HepG2 (cell line): ENCODE results near the gene MRPL48. TPM values are rescaled to one million over a fixed set of nuclear protein-coding genes. Genes with fewer than 3 reads are reported as not detected.

Experiments used
- ADNP ChIP-seq: sonication (generic); formaldehyde crosslinking; IDR thresholded peaks from 2 replicates; pipeline ENCODE4 v1.4.0; 2020; ENCODE audit warnings: missing genetic modification reagents
- ELF1 ChIP-seq: sonication (generic); formaldehyde crosslinking; IDR thresholded peaks from 2 replicates; pipeline ENCODE4 v1.4.0; 2020; ENCODE audit warnings: missing genetic modification reagents
- ERF ChIP-seq: IDR thresholded peaks from 2 replicates; pipeline ENCODE4 v1.6.1; 2018; ENCODE audit warnings: missing biosample characterization, missing genetic modification reagents
- HIVEP1 ChIP-seq: sonication (generic); formaldehyde crosslinking; IDR thresholded peaks from 2 replicates; pipeline ENCODE4 v1.4.0; 2020; ENCODE audit warnings: mild to moderate bottlenecking, missing genetic modification reagents
- ISL2 ChIP-seq: sonication (generic); formaldehyde crosslinking; IDR thresholded peaks from 2 replicates; pipeline ENCODE4 v1.5.0; 2020; ENCODE audit warnings: missing genetic modification reagents
- KLF12 ChIP-seq: sonication (generic); formaldehyde crosslinking; IDR thresholded peaks from 2 replicates; pipeline ENCODE4 v1.4.0; 2020; ENCODE audit warnings: missing genetic modification reagents, borderline replicate concordance
- NFE2L1 ChIP-seq: sonication (generic); formaldehyde crosslinking; IDR thresholded peaks from 2 replicates; pipeline ENCODE4 v1.4.0; 2020; ENCODE audit warnings: missing genetic modification reagents, mild to moderate bottlenecking, borderline replicate concordance
- POLR2AphosphoS2 ChIP-seq: IDR thresholded peaks from 2 replicates; pipeline ENCODE4 v1.6.1; 2011; ENCODE audit warnings: low read depth, low read length, improper control_type of control experiment
- POLR2AphosphoS5 ChIP-seq: IDR thresholded peaks from 2 replicates; pipeline ENCODE4 v1.6.1; 2012; ENCODE audit warnings: low read depth, low read length
- PRPF4 ChIP-seq: fragments of 200-400 bp; formaldehyde crosslinking; IDR thresholded peaks from 2 replicates; pipeline ENCODE4 v1.6.1; 2016; ENCODE audit warnings: low read length, low read depth; ENCODE audit not compliant: poor library complexity, severe bottlenecking
- RARA ChIP-seq: IDR thresholded peaks from 2 replicates; pipeline ENCODE4 v1.6.1; 2016; ENCODE audit warnings: missing genetic modification reagents, missing compliant biosample characterization
- ZBTB25 ChIP-seq: IDR thresholded peaks from 2 replicates; pipeline ENCODE4 v1.6.1; 2018; ENCODE audit warnings: missing genetic modification reagents
- ZNF441 ChIP-seq: sonication (generic); formaldehyde crosslinking; IDR thresholded peaks from 2 replicates; pipeline ENCODE4 v1.7.0; 2021; ENCODE audit warnings: missing genetic modification reagents, borderline replicate concordance
- ZNF619 ChIP-seq: sonication (generic); formaldehyde crosslinking; IDR thresholded peaks from 2 replicates; pipeline ENCODE4 v1.4.0; 2020; ENCODE audit warnings: mild to moderate bottlenecking, missing genetic modification reagents
- ZNF672 ChIP-seq: sonication (generic); formaldehyde crosslinking; IDR thresholded peaks from 2 replicates; pipeline ENCODE4 v1.8.1; 2022; ENCODE audit warnings: missing genetic modification reagents
- polyA plus RNA-seq, 8 experiments: library from polyadenylated mRNA; depleted of rRNA in 3 of 8; stranded (reverse) in 7 of 8; unstranded in 1 of 8; fragments of >200 nt; fragmentation: Illumina TruSeq in 4 of 8; extraction: Trizol in 4 of 8; gene quantifications; 2 replicates each; pipeline versions ENCODE4 v1.2.1 to v1.2.3, GENCODE V29; 2011 to 2016; ENCODE audit warnings: low read depth in 4 of 8, missing spikeins in 1 of 8, mixed read lengths in 1 of 8; ENCODE audit not compliant: insufficient read depth in 1 of 8
- total RNA-seq, 5 experiments: library from RNA; depleted of rRNA; stranded (reverse); fragments of >200 nt; fragmentation: Illumina TruSeq; extraction: Trizol; gene quantifications; 2 replicates each; pipeline ENCODE4 v1.2.3, GENCODE V29; 2016; ENCODE audit warnings: low read depth in 1 of 5
- TF ChIP-seq, protein P1 (sequence below): sonication (generic); formaldehyde crosslinking; IDR thresholded peaks from 2 replicates; pipeline ENCODE4 v1.4.0; 2020; ENCODE audit warnings: missing genetic modification reagents
- TF ChIP-seq, protein P2 (sequence below): IDR thresholded peaks from 2 replicates; pipeline ENCODE4 v1.6.1; 2012; ENCODE audit warnings: low read length, improper control_type of control experiment
- TF ChIP-seq, protein P3 (sequence below): sonication (generic); formaldehyde crosslinking; IDR thresholded peaks from one replicate; pipeline ENCODE4 v1.5.1; 2020; ENCODE audit warnings: mild to moderate bottlenecking, missing genetic modification reagents; ENCODE audit errors: not compliant biosample characterization

The MRPL48 gene
- total and polyA plus RNA-seq, 2 of the 13 experiments (the other 11 are each of a cell fraction or from before 2014, with no cell fraction given) = 61.2 to 67.9 TPM

DNA sequence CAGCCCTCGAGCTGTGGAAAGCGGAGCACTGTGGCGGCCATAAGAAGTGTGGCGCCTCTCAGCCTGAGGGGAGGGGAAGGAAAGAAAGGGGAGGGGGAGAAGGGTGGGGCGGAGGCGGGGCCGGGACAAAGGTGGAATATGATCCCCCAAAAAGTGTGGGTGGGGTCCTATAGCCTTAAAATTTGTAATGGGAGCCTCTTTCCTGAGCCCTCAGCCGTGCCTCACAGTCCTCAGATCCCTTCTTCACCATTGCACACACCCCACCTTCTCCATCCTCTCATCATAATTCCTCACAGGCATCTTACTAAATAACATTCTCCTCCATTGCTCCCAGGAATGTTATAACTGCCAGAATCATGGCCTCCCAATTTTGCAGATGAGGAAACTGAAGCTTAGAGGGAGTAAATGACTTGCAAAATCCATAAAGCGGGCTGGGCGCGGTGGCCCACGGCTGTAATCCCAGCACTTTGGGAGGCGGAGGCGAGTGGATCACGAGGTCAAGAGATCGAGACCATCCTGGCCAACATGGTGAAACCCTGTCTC lies 26.2 kb upstream of the MRPL48 start (continued):
- TF ChIP-seq PRPF4 (no peak), RARA (CRISPR knock-in tag) (no peak), ZNF441 (CRISPR knock-in tag) (no peak), POLR2AphosphoS2 (no peak), KLF12 (0 out of 2 replicates have a peak, but pooled peaks have one; percentile 18), NFE2L1 (CRISPR knock-in tag) (no peak), ADNP (CRISPR knock-in tag) (no peak), ZNF619 (CRISPR knock-in tag) (no peak), ERF (CRISPR knock-in tag) (no peak), HIVEP1 (CRISPR knock-in tag) (no peak), ISL2 (CRISPR knock-in tag) (0 out of 2 replicates have a peak, but pooled peaks have one; percentile 11), ZBTB25 (CRISPR knock-in tag) (no peak), ELF1 (CRISPR knock-in tag) (peak; percentile 39; the same call in 1 of the 2 replicates), ZNF672 (CRISPR knock-in tag) (no peak), POLR2AphosphoS5 (no peak)
- TF ChIP-seq, protein P1, sequence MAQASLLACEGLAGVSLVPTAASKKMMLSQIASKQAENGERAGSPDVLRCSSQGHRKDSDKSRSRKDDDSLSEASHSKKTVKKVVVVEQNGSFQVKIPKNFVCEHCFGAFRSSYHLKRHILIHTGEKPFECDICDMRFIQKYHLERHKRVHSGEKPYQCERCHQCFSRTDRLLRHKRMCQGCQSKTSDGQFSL (CRISPR knock-in tag) = no peak
- TF ChIP-seq, protein P2, sequence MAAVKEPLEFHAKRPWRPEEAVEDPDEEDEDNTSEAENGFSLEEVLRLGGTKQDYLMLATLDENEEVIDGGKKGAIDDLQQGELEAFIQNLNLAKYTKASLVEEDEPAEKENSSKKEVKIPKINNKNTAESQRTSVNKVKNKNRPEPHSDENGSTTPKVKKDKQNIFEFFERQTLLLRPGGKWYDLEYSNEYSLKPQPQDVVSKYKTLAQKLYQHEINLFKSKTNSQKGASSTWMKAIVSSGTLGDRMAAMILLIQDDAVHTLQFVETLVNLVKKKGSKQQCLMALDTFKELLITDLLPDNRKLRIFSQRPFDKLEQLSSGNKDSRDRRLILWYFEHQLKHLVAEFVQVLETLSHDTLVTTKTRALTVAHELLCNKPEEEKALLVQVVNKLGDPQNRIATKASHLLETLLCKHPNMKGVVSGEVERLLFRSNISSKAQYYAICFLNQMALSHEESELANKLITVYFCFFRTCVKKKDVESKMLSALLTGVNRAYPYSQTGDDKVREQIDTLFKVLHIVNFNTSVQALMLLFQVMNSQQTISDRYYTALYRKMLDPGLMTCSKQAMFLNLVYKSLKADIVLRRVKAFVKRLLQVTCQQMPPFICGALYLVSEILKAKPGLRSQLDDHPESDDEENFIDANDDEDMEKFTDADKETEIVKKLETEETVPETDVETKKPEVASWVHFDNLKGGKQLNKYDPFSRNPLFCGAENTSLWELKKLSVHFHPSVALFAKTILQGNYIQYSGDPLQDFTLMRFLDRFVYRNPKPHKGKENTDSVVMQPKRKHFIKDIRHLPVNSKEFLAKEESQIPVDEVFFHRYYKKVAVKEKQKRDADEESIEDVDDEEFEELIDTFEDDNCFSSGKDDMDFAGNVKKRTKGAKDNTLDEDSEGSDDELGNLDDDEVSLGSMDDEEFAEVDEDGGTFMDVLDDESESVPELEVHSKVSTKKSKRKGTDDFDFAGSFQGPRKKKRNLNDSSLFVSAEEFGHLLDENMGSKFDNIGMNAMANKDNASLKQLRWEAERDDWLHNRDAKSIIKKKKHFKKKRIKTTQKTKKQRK = no peak
- TF ChIP-seq, protein P3, sequence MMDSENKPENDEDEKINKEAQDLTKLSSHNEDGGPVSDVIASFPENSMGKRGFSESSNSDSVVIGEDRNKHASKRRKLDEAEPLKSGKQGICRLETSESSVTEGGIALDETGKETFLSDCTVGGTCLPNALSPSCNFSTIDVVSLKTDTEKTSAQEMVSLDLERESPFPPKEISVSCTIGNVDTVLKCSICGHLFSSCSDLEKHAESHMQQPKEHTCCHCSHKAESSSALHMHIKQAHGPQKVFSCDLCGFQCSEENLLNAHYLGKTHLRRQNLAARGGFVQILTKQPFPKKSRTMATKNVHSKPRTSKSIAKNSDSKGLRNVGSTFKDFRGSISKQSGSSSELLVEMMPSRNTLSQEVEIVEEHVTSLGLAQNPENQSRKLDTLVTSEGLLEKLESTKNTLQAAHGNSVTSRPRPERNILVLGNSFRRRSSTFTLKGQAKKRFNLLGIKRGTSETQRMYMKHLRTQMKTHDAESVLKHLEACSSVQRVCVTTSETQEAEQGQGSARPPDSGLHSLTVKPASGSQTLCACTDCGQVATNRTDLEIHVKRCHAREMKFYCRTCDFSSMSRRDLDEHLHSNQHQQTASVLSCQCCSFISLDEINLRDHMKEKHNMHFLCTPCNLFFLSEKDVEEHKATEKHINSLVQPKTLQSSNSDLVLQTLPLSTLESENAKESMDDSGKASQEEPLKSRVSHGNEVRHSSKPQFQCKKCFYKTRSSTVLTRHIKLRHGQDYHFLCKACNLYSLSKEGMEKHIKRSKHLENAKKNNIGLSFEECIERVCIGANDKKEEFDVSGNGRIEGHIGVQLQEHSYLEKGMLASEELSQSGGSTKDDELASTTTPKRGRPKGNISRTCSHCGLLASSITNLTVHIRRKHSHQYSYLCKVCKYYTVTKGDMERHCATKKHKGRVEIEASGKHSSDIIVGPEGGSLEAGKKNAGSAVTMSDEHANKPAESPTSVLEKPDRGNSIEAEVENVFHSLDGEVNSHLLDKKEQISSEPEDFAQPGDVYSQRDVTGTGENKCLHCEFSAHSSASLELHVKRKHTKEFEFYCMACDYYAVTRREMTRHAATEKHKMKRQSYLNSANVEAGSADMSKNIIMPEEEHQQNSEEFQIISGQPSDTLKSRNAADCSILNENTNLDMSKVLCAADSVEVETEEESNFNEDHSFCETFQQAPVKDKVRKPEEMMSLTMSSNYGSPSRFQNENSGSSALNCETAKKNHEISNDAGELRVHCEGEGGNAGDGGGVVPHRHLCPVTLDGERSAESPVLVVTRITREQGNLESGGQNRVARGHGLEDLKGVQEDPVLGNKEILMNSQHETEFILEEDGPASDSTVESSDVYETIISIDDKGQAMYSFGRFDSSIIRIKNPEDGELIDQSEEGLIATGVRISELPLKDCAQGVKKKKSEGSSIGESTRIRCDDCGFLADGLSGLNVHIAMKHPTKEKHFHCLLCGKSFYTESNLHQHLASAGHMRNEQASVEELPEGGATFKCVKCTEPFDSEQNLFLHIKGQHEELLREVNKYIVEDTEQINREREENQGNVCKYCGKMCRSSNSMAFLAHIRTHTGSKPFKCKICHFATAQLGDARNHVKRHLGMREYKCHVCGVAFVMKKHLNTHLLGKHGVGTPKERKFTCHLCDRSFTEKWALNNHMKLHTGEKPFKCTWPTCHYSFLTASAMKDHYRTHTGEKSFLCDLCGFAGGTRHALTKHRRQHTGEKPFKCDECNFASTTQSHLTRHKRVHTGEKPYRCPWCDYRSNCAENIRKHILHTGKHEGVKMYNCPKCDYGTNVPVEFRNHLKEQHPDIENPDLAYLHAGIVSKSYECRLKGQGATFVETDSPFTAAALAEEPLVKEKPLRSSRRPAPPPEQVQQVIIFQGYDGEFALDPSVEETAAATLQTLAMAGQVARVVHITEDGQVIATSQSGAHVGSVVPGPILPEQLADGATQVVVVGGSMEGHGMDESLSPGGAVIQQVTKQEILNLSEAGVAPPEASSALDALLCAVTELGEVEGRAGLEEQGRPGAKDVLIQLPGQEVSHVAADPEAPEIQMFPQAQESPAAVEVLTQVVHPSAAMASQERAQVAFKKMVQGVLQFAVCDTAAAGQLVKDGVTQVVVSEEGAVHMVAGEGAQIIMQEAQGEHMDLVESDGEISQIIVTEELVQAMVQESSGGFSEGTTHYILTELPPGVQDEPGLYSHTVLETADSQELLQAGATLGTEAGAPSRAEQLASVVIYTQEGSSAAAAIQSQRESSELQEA = no peak
